Measurements from ENCODE around the gene STOM. TPM values are rescaled to one million over a fixed set of nuclear protein-coding genes. Genes with fewer than 3 reads are reported as not detected.

STOM gene
- total RNA-seq, 4 donors from 2014 or later: 293 to 539 (median 457) TPM

GRCh38 chr9:121383715-121384114, 13.7 kb upstream of the STOM start:
- Histone ChIP-seq H3K36me3 (no peaks in the 10 kb centered on the region), H3K27ac (no peak overlapping the region), H3K9me3 (no peaks in the 10 kb centered on the region), H3K4me3 (no peak overlapping the region), H3K4me1 (no peaks in the 10 kb centered on the region), H3K27me3 (no peaks in the 10 kb centered on the region)
- TF ChIP-seq POLR2AphosphoS5 (IDR thresholded peaks at IDR 0.05): no peak
- TF ChIP-seq POLR2A (IDR thresholded peaks at IDR 0.05): no peak
- WGBS, 2 donors (ENCODE audit: low coverage in 1 of 2): 58 to 74% methylated on average over 3 to 6 of the region's 6 CpGs
- no peak for ATAC-seq

- Histone ChIP-seq H3K27me3 (no peaks in the 10 kb centered on the region), H3K4me1 (peaks cover 0 to 3% (median 0%) of the 10 kb centered on the region in 3 donors), H3K4me3 (no peak overlapping the region), H3K27ac (no peak overlapping the region), H3K36me3 (no peaks in the 10 kb centered on the region), H3K9me3 (no peaks in the 10 kb centered on the region)
- no peak for TF ChIP-seq CTCF (IDR thresholded peaks at IDR 0.05)
- TF ChIP-seq POLR2AphosphoS5 (IDR thresholded peaks at IDR 0.05): no peak
- TF ChIP-seq EP300 (IDR thresholded peaks at IDR 0.05): no peak
- no peak for TF ChIP-seq POLR2A (IDR thresholded peaks at IDR 0.05)
- ATAC-seq: no peak
These were observed 10.8 kb upstream of the STOM start for GRCh38 chr9:121380846-121381245.

- WGBS, 2 donors (ENCODE audit: low coverage in 1 of 2): 70 to 76% methylated on average over 4 of the region's 4 CpGs
These were observed 6.3 kb upstream of the STOM start for GRCh38 chr9:121376214-121376830.

GRCh38 chr9:121373011-121373729, 3.1 kb upstream of the STOM start:
- no peaks in the 10 kb centered on the region for H3K36me3 ChIP-seq
- no peaks in the 10 kb centered on the region for H3K9me3 ChIP-seq
- ATAC-seq: no peak
- TF ChIP-seq CTCF (IDR thresholded peaks at IDR 0.05) (no peak), POLR2AphosphoS5 (IDR thresholded peaks at IDR 0.05) (peak; percentile 77)
- WGBS, 2 donors (ENCODE audit: low coverage in 1 of 2): 15 to 24% methylated on average over 5 of the region's 5 CpGs
- H3K4me3 ChIP-seq: no peak overlapping the region
- H3K27me3 ChIP-seq: no peaks in the 10 kb centered on the region
- peaks cover 0 to 65% (median 18%) of the 10 kb centered on the region in 3 donors for H3K4me1 ChIP-seq
- peak overlapping the region; percentile 74 to 97 (median 96) for H3K27ac ChIP-seq

More at GRCh38 chr9:121376214-121376830, 6.3 kb upstream of the STOM start:
- H3K27ac ChIP-seq: no peak overlapping the region
- no peaks in the 10 kb centered on the region for H3K27me3 ChIP-seq
- no peak overlapping the region for H3K4me3 ChIP-seq
- H3K9me3 ChIP-seq: no peaks in the 10 kb centered on the region
- no peaks in the 10 kb centered on the region for H3K36me3 ChIP-seq
- no peak for ATAC-seq
- H3K4me1 ChIP-seq: peaks cover 0 to 47% (median 18%) of the 10 kb centered on the region in 3 donors
- TF ChIP-seq CTCF (IDR thresholded peaks at IDR 0.05) (peak; percentile 21 to 63 (median 58)), EP300 (IDR thresholded peaks at IDR 0.05) (no peak)

DNA sequence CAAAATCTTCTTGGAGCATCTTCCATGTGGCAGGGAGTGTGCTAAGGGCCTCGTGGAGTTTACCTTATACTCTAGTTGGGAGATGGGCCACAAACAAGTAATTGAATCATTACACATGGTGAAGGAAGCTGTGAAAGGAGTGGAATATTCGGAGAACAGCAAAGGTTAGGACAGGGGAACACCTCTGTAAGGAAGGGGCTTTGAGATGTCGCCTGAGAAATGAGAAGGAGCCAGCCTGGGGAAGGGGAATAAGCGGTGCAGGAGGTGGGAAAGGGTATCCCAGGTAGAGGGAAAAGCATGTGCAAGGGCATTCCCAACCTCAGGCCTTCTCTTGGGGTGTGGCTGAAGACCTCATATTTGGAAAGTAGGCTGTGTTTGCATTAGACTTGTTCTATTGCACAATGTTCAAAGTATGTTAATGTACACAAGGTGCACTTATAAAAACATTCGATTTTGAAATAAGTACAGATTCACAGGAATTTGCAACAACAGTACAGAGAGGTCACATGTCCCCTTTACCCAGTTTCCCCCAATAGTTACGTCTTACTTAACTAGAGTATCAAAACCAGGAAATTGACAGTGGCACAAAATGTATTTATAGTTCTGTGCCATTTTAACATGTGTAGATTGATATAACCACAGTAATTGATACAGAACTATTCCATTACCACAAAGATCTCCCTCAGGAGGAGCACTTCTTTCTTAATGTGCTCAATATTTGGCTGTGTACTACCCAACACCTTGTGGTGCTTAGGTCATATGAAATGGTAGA, 2.4 kb upstream of the STOM start:
- no peaks in the 10 kb centered on the region for H3K27me3 ChIP-seq
- H3K27ac ChIP-seq: peak overlapping the region; percentile 74 to 97 (median 96)
- no peak overlapping the region for H3K4me3 ChIP-seq
- H3K36me3 ChIP-seq: no peaks in the 10 kb centered on the region
- TF ChIP-seq CTCF (IDR thresholded peaks at IDR 0.05) (no peak), EP300 (IDR thresholded peaks at IDR 0.05) (no peak), POLR2AphosphoS5 (IDR thresholded peaks at IDR 0.05) (no peak)
- H3K4me1 ChIP-seq: peaks cover 0 to 72% (median 18%) of the 10 kb centered on the region in 3 donors
- no peak for ATAC-seq
- 58 to 84% methylated on average over 3 to 6 of the region's 6 CpGs for WGBS, 2 donors (ENCODE audit: low coverage in 1 of 2)
- H3K9me3 ChIP-seq: no peaks in the 10 kb centered on the region

All from gastroesophageal sphincter (tissue), 4 donors.